HG02763 (cell line): ENCODE results near the gene DCXR.
A peak's percentile ranks its signal among the peaks of the same experiment; 100 is the strongest.

Experiments used
- ATAC-seq: cut with Tn5 transposase; IDR thresholded peaks from one replicate; pipeline ENCODE4 v1.9.1; 2021; ENCODE audit warnings: mild to moderate bottlenecking, moderate library complexity; ENCODE audit not compliant: unreplicated experiment

The DCXR gene

DNA sequence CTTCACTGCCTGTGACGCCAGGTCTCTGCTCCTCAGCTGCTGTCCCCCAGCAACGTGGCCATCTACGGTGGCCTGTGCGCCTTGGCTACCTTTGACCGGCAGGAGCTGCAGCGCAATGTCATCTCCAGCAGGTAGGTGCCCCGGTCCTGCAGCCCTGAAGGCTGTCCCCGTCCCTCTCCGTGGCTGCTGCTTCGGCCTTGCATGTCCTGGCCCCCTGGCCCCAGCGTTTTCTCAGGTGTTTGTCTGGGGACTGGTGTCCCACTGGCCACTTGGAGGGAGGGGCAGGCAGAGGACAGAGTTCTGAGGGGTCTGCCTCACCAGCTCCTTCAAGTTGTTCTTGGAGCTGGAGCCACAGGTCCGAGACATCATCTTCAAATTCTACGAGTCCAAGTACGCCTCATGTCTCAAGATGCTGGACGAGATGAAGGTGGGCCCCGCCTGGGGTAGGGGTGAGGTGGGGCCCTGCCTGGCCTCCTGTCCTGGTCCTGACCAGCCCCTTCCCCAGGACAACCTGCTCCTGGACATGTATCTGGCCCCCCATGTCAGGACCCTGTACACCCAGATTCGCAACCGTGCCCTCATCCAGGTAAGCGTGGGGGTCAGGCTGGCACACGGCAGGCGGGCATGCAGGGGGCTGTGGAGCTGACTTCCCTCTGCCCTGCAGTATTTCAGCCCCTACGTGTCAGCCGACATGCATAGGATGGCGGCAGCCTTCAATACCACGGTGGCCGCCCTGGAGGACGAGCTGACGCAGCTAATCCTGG is 18.6 kb upstream of the DCXR start:
- no peak for ATAC-seq

DNA sequence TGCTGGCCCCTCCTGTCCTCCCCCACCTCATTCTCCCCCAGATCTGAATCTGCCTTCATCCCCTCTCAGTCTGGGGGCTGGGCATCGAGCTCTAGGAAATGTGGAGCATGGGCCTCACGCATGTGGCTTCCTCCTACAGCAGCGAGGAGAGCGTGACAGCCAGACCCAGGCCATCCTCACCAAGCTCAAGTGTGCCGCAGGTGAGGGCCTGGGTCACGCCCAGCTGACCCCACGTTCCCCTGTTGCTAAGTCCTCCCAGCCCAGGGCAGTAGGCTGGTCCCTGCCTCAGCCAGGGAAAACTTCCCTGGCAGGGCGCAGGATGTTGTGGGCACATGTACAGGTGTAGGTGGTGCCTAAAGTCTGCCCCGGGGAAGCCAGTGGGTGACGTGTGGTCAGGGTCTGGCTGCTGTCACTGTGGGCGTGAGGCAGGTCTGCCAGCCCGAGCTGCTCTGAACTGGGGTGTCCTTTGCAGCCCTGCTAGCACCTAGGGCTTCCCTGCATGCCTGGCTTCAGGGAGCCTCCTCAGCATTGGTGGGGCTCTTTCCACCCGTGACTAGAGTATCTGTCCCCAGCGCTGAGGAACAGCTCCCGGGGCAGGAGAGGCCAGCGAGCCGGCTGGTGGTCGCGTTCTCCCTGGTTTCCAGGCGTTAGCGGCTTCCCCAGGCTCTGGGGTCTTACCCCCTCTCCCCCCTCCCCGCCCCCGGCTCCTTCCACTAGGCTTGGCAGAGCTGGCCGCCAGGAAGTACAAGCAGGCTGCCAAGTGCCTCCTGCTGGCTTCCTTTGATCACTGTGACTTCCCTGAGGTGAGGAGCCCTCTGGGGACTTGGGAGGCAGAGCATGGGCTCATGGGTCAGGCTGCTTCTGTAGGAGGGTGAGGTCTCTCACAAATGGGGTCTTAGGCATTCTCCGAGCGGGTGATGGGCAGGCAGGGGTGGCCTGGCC is 17.8 kb upstream of the DCXR start:
- ATAC-seq, result no peak

DNA sequence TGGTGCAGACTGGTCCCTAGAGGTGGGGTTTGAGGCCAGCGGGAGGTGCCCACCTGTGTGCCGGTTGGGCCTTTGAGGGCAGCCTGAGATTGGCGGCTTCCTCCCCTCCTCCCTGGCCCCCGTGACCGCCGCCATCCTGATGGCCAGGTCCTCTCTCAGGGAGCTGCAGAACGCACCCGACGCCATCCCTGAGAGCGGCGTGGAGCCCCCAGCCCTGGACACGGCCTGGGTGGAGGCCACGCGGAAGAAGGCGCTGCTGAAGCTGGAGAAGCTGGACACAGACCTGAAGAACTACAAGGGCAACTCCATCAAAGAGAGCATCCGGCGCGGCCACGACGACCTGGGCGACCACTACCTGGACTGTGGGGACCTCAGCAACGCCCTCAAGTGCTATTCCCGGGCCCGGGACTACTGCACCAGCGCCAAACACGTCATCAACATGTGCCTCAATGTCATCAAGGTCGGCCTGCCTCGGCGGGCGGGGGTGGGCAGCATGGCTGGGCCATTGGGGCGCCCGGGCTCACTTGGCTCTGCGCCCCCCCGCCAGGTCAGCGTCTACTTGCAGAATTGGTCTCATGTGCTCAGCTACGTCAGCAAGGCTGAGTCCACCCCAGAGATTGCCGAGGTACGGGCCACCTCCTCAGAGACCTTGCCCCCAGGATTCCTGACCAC is 17.0 kb upstream of the DCXR start:
- no peak for ATAC-seq

DNA sequence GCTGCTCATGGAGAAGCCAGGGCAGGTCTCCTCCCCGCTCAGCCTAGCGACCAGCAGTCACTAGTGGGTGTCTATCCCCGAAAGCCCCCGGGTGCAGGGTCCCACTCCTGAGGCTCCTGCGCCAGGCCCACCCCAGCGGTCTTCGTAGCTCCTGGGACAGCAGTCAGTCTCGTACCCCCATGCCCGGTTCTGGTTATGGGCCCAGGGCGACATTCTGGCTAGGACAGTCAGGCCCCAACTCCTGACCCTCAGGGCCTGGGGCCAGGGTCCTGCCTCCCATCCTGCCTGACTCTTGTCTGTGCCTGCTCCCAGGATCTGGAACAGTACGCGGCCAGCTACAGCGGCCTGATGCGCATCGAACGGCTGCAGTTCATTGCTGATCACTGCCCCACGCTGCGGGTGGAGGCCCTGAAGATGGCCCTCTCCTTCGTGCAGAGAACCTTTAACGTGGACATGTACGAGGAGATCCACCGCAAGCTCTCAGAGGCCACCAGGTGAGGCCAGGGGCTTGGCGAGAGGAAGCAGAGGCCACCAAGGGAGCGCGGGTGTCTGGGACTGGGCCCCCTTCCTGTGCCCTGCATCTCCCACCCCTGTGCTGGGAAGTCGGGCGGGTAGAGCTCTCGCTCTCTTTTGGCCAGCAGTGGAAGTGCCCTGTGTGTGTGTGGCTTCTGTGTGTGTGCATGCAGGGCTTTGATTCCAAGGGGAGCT is 16.2 kb upstream of the DCXR start:
- no peak for ATAC-seq

DNA sequence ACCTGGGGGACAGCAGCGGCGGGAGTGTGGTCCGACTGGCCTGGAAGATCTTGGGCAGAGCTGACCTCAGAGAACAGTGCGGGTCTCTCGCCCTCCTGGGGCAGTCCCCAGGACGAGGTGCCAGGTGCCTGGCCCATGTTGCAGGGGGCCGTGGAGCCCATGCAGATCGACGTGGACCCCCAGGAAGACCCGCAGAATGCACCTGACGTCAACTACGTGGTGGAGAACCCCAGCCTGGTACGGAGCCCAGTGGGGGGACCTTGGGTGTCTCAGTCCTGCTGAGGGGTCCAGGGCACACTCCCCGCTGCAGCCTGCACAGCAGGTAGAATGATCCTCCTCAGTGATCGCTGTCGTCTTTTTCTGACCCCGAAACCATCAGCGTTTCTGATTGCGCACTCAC is 15.6 kb upstream of the DCXR start:
- ATAC-seq, result no peak

DNA sequence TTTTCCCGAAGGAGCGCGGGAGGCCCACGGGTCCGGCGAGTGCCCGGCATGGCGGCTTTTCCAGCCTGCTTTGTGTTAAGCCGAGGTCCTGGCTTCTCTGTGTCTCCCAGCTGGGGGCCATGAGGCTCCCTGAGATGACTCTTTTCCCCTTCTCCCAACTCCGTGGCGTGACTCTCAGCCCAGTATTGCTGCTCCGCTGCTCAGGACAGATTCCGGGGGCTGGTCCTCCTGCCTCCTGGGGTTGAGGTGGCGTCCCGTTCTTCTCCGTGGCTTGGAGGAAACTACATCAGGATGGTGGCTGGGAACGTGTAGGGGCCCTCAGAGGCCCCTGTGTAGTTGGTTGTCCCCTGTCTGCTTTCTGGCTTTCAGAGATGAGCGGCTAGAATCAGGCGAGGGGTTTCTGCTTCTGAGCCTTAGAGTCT is 15.2 kb upstream of the DCXR start:
- no peak for ATAC-seq

DNA sequence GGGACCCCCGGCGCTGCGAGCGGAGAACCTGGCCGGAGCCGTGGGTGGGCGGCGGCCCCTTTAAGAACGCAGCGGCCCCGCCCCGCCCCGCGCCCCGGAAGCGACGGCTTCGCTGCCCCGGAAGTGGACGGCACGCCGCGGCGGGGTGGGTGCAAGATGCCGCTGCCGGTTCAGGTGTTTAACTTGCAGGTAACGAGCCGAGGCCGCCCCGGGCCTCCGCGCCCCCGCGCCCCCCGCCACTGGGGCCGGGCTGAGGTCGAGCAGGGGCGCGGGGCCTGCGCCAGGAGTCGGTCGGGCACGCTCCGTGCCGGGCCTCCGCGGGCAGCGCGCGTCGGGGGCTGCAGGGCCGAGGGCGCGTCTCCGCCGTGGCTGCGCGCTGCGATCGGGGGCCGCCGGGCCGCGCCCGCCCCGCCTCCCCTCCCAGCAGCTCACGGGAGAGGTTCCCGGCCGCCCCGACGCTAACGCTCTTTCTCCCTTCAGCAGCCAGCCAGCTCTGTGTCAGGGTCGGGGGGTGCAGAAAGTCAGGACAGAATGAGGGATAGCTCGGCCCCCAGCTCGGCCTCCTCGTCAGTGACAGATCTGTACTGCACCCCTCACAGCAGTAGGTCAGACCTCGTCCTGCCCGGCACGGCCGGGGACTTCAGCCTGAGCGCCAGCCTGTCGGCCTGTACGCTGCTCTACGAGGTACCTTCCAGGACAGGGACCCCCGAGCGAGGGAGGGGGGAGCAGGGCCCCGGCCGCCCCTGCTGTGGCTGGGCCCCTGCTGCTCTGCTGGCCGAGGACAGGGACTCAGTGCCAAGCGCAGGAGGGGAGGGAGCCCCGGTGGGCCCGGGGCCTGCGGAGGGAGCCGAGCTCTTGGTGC is 14.5 kb upstream of the DCXR start, which contains the start of the genes GPS1 and RFNG:
GPS1 (plus strand) TSS at position 123 of the 862 bp plus-strand sequence; CDS start at position 157, 34 bp downstream.
RFNG (minus strand) TSS at position 36 of the 862 bp plus-strand sequence. CDS start 45 bp downstream, outside the sequence.
- peak; percentile 44 for ATAC-seq

DNA sequence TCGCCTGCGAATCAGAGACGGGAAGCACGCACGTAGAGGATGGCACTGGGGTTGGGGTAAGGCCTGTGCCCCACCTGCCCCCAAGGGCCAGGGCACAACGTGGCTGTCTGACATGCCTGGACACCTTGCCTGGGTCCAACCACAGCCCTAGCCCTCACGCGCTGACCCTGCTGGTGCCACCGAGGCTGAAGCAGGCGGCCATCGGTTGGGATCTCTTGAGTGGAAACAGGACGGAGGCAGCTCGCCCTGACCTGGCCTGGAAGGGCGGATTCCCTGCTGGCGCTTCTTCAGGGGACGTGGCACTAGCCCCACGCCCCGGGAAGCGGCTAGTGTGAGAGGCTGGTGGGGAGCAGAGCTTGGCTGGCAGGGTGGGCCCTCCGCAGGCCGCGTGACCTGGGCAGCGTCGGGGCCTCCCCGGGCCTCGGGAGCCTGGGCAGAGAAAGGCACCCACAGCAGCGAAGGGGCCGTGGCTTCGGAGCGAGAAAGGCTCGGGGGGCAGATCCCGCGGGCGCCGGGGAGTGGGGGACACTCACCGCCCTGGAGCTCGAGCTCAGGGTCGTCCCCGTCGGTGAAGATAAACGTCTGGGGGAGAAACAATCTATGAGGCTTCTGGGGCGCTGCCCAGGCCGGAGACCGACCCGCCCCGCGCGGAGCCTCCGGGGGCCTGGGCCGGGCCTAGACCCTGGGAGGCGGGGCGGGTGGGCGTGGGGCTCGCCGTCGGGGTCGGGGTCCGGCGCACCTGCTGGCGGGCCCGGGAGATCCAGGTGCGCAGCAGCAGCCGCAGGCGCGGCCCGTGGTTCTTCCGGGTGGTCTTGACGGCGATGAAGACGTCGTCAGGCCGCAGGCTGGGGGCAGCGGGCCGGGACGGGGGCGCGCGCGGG is 13.5 kb upstream of the DCXR start:
- ATAC-seq, result peak; percentile 11

DNA sequence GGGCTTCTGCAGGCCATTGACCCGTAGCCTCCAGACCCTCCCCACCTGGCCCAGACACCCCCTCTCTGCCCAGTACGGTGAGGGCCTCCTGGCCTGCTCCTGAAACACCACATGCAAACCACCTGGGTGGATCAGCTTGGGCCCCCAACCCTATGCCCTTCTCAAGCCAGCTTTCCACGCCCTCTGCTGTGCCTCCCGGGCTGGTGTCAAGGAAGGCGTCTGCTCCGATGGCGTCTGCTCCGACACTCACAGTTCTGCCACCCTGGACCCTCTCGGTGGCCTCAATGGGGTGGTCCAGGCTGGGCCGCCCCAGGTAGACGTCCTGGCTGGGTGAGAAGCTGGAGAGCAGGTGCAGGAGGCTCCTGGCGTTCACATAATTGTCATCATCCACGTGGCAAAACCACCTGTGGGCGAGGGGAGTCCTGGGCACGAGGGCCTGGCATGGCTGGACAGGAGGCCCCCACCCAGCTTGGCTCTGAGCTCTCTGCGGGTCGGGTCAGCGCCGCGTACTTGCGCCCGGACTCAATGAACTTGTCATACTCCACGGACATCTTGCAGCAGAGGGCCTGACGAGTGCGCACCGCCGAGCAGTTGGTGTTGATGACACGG is 12.8 kb upstream of the DCXR start:
- no peak for ATAC-seq

DNA sequence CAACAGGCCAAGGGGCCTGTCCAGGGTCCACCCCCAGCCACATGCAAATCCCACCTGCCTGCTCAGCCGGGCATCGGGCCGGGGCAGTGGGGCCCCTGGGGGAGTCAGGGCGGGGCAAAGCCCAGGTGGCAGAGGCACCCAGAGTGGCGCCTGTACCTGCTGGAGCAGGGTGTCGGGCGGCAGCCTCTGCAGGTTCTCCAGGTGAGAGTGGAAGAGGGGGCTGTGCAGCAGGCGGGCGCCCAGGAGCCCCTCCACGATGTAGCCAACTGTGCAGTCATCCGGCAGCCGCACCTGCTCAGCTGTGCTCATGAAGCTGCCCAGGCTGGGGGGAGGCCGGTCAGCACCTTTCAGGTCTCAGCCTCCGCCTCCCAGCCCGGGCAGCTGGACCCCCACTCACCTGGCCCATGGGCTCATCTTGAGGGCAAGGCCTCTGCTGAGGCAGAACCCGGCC is 12.0 kb upstream of the DCXR start:
- no peak for ATAC-seq

DNA sequence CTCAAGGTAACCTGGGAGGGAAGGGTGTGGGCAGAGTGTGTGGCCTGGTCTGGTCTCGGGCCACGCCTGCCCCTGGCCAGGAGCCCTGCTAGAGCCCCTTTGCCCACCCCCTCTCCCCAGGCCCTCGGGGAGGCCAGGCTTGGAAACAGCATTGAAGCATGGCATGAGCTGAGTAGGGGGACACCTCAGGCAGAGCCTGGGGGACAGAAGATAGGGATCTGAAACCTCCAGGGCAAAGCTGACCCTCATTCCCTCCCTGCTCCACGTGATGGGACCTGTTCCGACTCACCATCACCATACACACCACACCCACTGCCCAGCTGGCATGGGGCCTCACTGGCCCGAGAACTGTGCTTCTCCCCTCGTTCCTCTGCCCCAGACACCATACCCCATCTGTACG is 11.6 kb upstream of the DCXR start:
- no peak for ATAC-seq

DNA sequence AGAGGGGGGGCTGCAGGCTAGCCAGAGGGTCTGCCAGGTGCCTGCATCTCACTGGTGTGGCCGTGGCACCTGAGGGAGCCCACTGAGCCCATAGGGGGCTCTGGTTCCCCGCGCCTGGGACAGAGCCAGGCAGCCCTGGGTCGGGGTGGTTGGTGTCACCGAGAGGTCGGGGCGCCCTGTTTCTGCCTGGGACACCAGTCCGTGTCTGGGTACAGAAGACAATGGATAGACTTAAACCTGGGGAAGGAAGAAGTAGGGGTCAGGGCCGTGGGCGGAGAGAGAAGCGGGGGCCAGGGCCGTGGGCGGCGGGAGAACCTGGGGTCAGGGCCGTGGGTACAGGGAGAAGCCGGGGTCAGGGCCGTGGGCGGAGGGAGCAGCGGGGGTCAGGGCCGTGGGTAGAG is 11.1 kb upstream of the DCXR start:
- ATAC-seq, result no peak

DNA sequence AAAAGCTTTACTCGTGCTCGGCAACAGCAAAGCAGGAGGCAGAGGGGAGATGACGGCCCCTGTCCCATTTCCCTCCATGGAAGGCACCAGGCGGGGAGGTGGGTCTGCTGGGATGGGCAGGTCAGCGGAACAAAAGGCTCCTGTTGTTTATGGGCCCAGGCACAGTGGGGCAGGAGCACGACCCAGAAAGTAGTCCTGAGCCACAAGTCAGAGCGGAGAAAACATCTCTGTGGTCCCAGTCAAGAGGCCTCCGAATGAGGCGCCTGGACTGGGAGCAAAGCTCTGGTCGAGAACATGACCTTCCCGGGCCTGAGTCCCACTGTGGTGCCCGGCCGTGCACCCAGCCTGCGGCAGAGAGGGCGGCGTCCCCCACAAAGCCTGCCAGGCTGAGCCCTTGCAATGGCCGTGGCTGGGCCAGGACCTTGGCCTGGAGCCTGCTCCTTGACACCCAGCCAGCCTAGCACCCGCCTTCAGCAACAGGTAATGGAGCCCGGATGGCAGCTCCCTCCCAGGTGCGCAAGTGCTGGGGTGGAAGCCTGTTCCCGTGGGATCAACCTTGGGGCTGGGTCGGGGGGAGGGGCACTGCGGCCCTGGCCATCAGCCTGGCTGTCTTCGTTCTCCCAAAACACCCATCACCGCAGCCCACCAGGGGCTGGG is 10.5 kb upstream of the DCXR start:
- no peak for ATAC-seq

DNA sequence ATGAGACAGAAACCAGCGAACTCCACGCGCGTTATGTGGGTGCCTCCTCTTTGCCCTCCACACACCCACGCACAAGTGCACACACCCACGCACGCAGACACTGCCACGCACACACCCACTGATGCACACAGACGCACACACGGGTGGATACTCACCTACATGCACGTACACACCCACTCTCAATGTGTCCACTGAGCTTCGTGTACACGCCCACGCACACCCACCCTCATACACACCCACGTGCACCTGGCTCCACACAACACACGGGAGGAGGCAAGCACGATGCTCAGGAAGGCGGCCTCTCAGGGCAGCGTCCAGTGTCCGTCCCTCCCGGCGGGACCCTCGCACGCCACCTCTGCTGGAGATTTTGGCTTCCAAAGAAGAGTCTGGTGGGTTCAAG is 9.9 kb upstream of the DCXR start:
- ATAC-seq, result no peak

DNA sequence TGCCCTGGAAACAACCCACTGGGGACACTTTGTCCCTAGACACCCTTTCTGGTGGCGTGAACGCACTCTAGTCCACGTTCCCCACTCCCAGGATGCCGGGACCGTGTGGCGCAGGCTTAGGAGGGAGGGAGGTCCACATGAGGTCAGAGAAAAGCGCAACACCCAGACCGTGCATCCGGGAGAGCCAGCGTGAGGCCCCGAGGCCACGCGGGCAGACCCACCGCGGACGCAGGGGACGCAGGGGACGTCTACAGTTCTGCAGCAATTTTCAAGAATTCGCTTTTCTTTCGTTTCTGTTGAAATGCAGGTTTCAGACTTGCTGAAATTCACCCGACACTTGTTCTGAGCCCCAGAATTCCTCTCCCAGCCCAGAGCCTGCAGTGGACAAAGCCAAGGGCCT is 9.4 kb upstream of the DCXR start:
- ATAC-seq, result no peak

DNA sequence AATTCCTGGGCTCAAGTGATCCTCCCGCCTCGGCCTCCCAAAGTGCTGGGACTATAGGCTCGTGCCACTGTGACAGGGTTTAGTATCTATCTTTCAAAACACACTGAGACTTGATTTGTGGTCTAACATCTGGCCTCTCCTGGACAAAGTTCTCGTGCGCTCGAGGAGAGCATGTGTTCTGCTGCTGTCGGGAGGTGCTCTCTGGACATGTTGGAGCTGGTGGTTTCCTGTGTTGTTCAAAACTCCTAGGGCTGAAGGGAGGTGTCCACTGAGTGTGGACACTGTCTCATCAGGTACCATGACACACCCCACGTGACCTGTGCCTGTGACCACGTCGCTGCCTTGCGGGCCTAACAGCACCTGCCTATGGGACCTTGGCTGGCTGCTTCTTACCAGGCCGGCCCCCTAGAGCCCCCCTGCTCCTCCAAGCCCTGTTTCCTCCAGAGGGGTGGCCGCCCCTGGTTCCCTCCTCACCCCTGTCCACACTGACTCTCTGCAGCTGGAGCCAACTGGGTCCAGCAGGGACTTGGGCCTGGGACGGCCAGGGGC is 8.5 kb upstream of the DCXR start:
- no peak for ATAC-seq

DNA sequence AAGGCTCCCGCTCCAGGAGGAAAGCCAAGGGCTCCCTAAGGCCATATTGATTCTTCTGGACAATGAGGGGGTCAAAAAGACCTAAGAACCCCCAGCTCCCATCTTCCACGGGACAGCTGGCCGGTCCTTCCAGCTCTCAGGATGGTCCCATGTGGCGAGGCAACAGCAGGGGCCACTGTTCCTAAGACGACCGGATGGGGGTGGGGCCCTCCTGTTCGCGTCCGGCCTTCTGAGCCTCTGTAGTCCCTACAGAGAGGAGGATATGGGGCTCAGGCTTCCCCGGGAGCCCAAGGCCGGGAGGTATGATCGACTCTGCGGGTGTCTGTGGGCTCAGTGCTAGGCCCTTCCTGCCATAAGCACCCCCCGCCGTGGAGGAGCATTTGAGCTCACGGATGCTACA is 6.0 kb upstream of the DCXR start:
- no peak for ATAC-seq
